Activated T-cell treated with anti-CD3 and anti-CD28 coated beads, Interleukin-2, amount 50 U/mL, for 72 hours (primary cell): ENCODE measurements around the gene DENND1A. TPM values are rescaled to one million over a fixed set of nuclear protein-coding genes. Genes with fewer than 3 reads are reported as not detected.
"Not testable (repeated sequence)": the region's sequence is repeated elsewhere in the genome, so short reads cannot be mapped to it uniquely, and the experiment has no call there.

Experiments used
- ATAC-seq, 2 donors: fragments of 150-1000 bp; cut with Tn5 transposase; replicated peaks in 1 of 2; 2 replicates each; pipeline ENCODE4 v1.10.0; 2021; ENCODE audit warnings: moderate library complexity in 2 of 2, mild to moderate bottlenecking in 1 of 2
- DNase-seq, 2 donors: peaks; one replicate each; pipeline ENCODE4 v3.0.0; 2021 to 2022; ENCODE audit warnings: mixed read lengths in 1 of 2
- H3K27ac Mint-ChIP-seq: one replicate; pipeline ENCODE4 v1.8.0; 2022; ENCODE audit warnings: mild to moderate bottlenecking, moderate library complexity, mixed read lengths
- H3K27me3 Mint-ChIP-seq: one replicate; pipeline ENCODE4 v1.8.0; 2022; ENCODE audit warnings: low read depth, mixed read lengths
- H3K36me3 Mint-ChIP-seq, 2 donors: one replicate each; pipeline ENCODE4 v1.8.0; 2022; ENCODE audit warnings: mixed read lengths in 2 of 2, mild to moderate bottlenecking in 1 of 2; ENCODE audit not compliant: insufficient read depth in 2 of 2
- H3K4me1 Mint-ChIP-seq: one replicate; pipeline ENCODE4 v1.8.0; 2022; ENCODE audit warnings: low read depth, mixed read lengths
- H3K4me3 Mint-ChIP-seq, 2 donors: one replicate each; pipeline ENCODE4 v1.8.0; 2022; ENCODE audit warnings: mild to moderate bottlenecking in 2 of 2, mixed read lengths in 2 of 2, moderate library complexity in 2 of 2
- H3K9me3 Mint-ChIP-seq, 2 donors: one replicate each; pipeline ENCODE4 v1.8.0; 2022; ENCODE audit warnings: mixed read lengths in 2 of 2
- total RNA-seq, 2 donors: library from RNA; stranded (reverse); gene quantifications; one replicate each; pipeline ENCODE4 v1.2.3, GENCODE V29; 2022

The DENND1A gene
- total RNA-seq, 2 donors from 2014 or later, result 18.3 to 18.5 TPM

- no peaks in the 10 kb centered on the region for H3K9me3 Mint-ChIP-seq
- no peak overlapping the region for H3K4me3 Mint-ChIP-seq
- H3K36me3 Mint-ChIP-seq, result no peaks in the 10 kb centered on the region
- no peak for DNase-seq
- H3K4me1 Mint-ChIP-seq, result no peaks in the 10 kb centered on the region
- no peaks in the 10 kb centered on the region for H3K27me3 Mint-ChIP-seq
- H3K27ac Mint-ChIP-seq, result no peak overlapping the region
- no peak for ATAC-seq
Measured at GRCh38 chr9:123410281-123410910, 519.5 kb downstream of the DENND1A start.

DNA sequence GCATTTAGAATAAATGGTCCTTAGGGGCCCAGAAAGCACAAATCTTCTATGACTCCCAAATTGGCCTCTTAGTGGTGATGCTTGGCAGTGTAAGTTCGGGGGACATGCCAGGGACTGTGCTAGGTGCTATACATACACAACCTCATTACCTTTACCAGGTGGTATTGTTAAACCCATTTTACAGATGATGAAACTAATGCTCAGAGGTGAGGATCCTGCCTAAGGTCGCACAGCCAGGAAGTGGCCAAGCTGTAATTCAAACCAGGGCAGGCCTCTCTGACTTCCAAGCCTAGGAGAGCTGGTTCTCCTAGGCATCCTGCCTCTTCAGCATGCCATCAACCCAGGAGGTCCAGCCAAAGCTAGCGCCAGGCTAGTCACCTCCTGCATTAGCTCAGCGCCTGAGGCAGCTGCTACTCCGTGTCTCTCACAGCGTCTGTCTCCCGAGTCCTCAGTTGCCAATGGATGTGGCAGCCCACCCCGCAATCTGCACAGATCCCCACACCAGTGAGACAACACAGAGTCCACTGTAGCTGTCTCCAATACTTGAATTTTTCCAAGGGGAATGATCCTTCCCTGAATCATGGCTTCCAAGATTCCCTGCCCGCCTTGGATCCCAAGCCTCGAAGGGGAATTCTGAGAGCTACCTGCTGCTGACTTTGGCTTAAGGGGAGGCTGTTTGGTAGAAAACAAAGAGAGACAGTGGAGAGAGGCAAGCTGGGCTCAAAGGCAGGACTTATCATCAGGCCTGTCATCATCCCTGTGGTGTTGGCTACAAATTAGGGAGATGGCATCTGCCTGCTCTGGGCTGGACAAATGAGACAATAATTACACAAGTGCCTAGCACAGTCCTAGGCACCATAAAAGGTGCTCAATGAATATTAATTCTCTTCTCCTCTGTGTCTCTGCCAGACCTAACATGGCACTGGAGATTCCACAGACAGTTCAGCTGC, 521.3 kb downstream of the DENND1A start:
- Mint-ChIP-seq H3K4me3 (no peak overlapping the region), H3K9me3 (no peaks in the 10 kb centered on the region), H3K36me3 (no peaks in the 10 kb centered on the region), H3K4me1 (no peaks in the 10 kb centered on the region), H3K27ac (no peak overlapping the region), H3K27me3 (no peaks in the 10 kb centered on the region)
- ATAC-seq (no peak), DNase-seq (no peak)

DNA sequence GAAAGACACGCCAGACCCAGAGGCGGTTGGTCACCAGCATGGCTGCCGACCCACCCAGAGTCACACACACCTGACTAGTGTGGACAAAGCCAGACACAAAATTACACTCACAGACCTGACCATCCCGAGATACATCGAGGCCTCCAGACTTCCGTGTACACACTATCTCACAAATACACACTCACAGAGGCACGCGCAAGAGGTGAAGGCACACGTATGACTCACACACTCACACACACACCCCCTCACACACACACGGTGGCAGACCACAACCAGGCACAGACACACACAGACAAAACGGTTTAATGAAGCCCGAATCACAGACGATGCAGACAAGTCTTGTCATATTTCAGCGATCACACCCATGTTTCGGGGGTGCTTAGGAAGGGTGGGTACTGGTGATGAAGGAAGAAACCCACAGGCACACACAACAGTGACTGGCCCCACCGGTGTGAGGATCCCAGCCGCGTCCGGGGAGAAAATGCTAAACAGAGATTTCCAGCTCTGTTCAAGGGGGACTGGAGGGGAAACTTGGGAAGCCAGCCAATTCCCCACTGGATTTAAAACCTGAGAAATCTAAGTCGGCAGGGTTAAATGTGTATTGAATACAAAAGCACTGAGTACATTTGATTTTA, 522.6 kb downstream of the DENND1A start:
- DNase-seq, result no peak
- H3K9me3 Mint-ChIP-seq, result no peaks in the 10 kb centered on the region
- H3K4me1 Mint-ChIP-seq, result no peaks in the 10 kb centered on the region
- no peak overlapping the region for H3K27ac Mint-ChIP-seq
- no peaks in the 10 kb centered on the region for H3K27me3 Mint-ChIP-seq
- no peaks in the 10 kb centered on the region for H3K36me3 Mint-ChIP-seq
- H3K4me3 Mint-ChIP-seq, result no peak overlapping the region
- ATAC-seq, result no peak

DNA sequence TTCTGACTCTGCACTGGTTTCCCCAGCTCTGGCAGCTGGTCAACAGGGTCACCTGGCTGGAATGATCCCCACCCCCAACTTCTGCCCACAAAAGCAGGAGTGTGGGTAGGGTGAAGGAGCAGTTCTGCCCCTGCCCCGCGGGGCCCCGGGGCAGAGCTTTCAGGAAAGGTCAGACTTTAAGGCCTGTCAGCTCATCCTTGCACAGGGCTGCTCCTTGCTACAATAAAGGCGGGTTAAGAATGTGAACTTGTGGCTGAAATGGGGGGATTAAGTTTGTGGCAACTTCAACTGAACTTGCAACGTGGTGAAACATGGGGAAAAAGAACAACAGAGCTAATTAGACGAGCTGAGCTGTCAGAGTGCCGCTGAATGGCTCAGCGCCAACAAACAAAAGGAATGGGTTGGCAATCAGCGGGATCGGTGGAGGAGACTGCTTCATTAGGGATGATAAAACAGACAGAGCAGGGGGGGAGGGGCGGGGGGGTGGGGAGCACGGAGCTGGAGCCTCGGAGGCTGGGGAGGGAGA, 523.2 kb downstream of the DENND1A start:
- no peak overlapping the region for H3K27ac Mint-ChIP-seq
- DNase-seq (no peak), ATAC-seq (no peak)
- H3K9me3 Mint-ChIP-seq, result no peaks in the 10 kb centered on the region
- H3K4me1 Mint-ChIP-seq, result no peaks in the 10 kb centered on the region
- H3K36me3 Mint-ChIP-seq, result no peaks in the 10 kb centered on the region
- H3K27me3 Mint-ChIP-seq, result no peaks in the 10 kb centered on the region
- H3K4me3 Mint-ChIP-seq, result no peak overlapping the region

DNA sequence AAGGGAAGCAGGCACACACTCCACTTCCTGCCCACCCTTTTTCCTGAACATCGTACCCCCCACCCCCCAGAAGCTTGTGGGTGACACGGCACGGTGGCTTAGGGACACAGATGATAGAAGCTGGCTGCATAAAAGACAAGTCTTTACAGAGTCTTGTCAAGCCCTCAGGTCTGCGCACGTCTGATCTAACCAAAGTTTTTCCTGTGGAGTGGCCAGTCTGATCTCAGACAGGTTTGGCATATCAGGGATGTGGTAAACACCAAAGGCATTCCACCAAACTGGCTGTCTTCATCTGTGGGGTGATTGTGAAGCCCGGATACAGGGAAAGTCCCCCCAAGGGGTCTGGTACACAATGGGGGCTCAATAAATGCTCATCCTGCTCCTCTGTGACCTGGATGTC, 523.9 kb downstream of the DENND1A start:
- Mint-ChIP-seq H3K4me1 (no peaks in the 10 kb centered on the region), H3K27me3 (no peaks in the 10 kb centered on the region), H3K36me3 (no peaks in the 10 kb centered on the region), H3K4me3 (no peak overlapping the region), H3K27ac (no peak overlapping the region), H3K9me3 (no peaks in the 10 kb centered on the region)
- ATAC-seq (no peak), DNase-seq (no peak)

GRCh38 chr9:123402981-123403509, 526.9 kb downstream of the DENND1A start:
- no peaks in the 10 kb centered on the region for H3K27me3 Mint-ChIP-seq
- H3K4me3 Mint-ChIP-seq, result no peak overlapping the region
- no peaks in the 10 kb centered on the region for H3K4me1 Mint-ChIP-seq
- H3K36me3 Mint-ChIP-seq, result no peaks in the 10 kb centered on the region
- no peak overlapping the region for H3K27ac Mint-ChIP-seq
- ATAC-seq (no peak), DNase-seq (no peak)
- no peaks in the 10 kb centered on the region for H3K9me3 Mint-ChIP-seq

GRCh38 chr9:123401879-123402513, 527.9 kb downstream of the DENND1A start:
- H3K27me3 Mint-ChIP-seq, result no peaks in the 10 kb centered on the region
- no peak overlapping the region for H3K27ac Mint-ChIP-seq
- no peak for ATAC-seq
- H3K4me3 Mint-ChIP-seq, result no peak overlapping the region
- no peak for DNase-seq
- H3K9me3 Mint-ChIP-seq, result no peaks in the 10 kb centered on the region
- no peaks in the 10 kb centered on the region for H3K36me3 Mint-ChIP-seq
- no peaks in the 10 kb centered on the region for H3K4me1 Mint-ChIP-seq

DNA sequence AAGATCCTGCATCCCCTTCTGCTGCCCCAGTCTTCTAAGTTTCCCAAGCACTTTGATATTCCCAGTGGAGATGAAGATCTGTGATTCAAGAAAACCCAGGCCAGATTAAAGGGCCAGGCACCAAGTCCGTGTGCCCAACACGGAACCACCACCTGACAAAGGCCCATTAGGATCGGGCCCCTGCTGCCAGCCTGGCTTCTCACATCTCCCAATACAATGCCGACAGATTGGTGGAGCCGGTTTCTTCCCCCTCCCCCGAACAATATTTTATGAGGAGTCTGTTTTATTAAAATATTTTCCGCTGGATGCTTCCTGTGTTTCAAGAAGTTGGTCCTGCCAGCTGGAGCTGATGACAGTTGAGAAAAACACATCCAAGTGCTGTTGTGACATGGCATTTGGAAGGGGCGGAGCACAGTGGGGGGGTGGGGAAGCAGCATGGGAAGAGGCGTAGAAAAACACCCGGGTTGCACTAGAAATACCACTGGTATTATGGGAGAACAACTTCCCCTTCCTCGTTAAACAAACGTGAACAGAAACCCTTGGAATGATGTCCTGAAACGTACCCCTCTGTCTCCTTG, 528.9 kb downstream of the DENND1A start:
- DNase-seq (no peak), ATAC-seq (no peak)
- H3K27ac Mint-ChIP-seq, result no peak overlapping the region
- no peak overlapping the region for H3K4me3 Mint-ChIP-seq
- no peaks in the 10 kb centered on the region for H3K4me1 Mint-ChIP-seq
- no peaks in the 10 kb centered on the region for H3K36me3 Mint-ChIP-seq
- H3K27me3 Mint-ChIP-seq, result no peaks in the 10 kb centered on the region
- H3K9me3 Mint-ChIP-seq, result no peaks in the 10 kb centered on the region

GRCh38 chr9:123399803-123400378, 530.0 kb downstream of the DENND1A start:
- Mint-ChIP-seq H3K27ac (no peak overlapping the region), H3K4me3 (no peak overlapping the region), H3K36me3 (no peaks in the 10 kb centered on the region), H3K9me3 (no peaks in the 10 kb centered on the region), H3K27me3 (no peaks in the 10 kb centered on the region), H3K4me1 (no peaks in the 10 kb centered on the region)
- DNase-seq (peak; percentile 24 to 36), ATAC-seq (no peak)

DNA sequence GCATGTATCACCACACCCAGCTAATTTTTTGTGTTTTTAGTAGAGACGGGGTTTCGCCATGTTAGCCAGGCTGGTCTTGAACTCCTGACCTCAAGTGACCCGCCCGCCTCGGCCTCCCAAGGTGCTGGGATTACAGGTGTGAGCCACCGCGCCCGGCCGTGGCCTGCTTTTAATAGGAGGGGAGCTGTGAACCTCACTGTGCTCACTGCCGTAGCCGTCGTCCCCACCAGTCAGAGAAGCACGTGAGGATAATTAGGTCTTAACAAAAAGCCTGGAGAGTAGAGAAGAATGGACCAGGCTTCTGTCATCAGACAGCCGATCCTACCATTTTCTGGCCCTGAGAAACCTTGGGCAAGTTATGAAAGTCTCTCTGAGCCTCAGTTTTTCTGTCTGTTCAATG, 531.0 kb downstream of the DENND1A start:
- H3K27me3 Mint-ChIP-seq, H3K4me1 Mint-ChIP-seq, H3K36me3 Mint-ChIP-seq, H3K9me3 Mint-ChIP-seq, ATAC-seq, H3K27ac Mint-ChIP-seq, H3K4me3 Mint-ChIP-seq, DNase-seq: not testable (repeated sequence)

GRCh38 chr9:123397975-123398374, 532.0 kb downstream of the DENND1A start:
- ATAC-seq, result no peak
- Mint-ChIP-seq H3K9me3 (peaks cover 0 to under 1% of the 10 kb centered on the region in 2 donors), H3K36me3 (no peaks in the 10 kb centered on the region), H3K4me1 (no peaks in the 10 kb centered on the region), H3K27me3 (no peaks in the 10 kb centered on the region), H3K4me3 (no peak overlapping the region), H3K27ac (no peak overlapping the region)
- no peak for DNase-seq
